Measurements from ENCODE around the gene DLG2.
"Not testable (repeated sequence)": the region's sequence is repeated elsewhere in the genome, so short reads cannot be mapped to it uniquely, and the experiment has no call there.

Gene DLG2

DNA sequence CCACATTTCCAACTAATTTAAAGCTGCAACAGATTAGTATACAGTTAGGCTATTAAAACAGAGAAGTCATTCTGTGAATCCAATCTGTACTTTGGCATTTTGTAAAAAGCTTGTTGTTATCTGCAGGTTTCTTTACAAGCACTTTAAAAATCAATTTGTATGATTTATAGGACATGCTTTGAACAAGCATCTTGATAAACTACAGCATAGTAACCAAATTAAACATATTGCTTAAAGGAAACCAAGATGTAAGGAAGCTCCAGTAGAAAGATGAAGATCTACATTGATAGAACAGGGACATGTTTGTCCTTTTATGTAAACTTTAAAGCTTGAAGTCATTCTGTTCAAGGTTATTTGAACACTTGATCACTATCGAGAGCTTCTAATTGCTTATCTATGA is 1842.7 kb downstream of the DLG2 start:
- in situ Hi-C loops (cut with HindIII; ENCODE audit: low sequenced_read_pairs) = no loop called here

DNA sequence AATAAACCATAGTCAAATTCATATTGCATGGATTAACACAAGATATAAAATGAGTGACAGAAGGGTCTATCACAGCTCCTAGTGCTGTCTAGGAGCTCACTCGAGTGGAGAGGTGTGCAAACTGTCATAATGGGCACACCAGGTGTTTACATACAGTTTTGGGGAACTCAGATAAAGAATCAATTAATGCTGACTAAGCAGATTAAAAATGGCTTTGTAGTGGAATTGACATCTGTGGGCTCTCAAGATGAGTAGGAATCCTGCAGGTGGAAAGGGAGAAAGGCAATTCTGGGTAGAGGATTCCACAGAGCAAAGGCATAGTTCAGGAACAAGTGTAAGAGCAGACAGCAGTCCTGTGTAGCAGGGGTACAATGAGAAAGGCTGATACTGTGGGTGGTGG is 1844.8 kb downstream of the DLG2 start:
- in situ Hi-C loops (cut with HindIII; ENCODE audit: low sequenced_read_pairs) = no loop called here

- in situ Hi-C loops (cut with HindIII; ENCODE audit: low sequenced_read_pairs) = no loop called here
Observed at GRCh38 chr11:83779876-83780275, 1847.3 kb downstream of the DLG2 start.

DNA sequence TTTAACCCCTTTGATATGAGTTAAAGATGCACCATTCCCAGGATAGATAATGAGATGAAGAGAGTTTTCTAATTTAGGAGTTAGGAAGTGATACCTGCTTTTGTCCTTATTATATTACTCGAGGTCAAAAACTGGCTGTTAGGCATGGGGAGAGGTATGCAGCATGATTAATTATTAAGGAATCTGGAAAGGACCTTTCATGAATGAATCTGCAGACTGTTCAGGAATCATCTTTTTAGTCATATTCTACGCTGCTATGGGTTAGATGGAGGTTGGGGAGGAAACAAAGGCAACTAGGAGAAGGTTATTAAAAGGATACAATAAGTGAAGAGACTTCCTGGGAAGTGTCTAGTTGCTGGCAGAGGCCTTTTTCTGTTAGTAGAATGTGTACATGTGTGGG is 1848.5 kb downstream of the DLG2 start:
- in situ Hi-C loops (cut with HindIII; ENCODE audit: low sequenced_read_pairs) = no loop called here

GRCh38 chr11:83773950-83774880 is 1852.9 kb downstream of the DLG2 start:
- in situ Hi-C loops (cut with HindIII; ENCODE audit: low sequenced_read_pairs) = no loop called here

DNA sequence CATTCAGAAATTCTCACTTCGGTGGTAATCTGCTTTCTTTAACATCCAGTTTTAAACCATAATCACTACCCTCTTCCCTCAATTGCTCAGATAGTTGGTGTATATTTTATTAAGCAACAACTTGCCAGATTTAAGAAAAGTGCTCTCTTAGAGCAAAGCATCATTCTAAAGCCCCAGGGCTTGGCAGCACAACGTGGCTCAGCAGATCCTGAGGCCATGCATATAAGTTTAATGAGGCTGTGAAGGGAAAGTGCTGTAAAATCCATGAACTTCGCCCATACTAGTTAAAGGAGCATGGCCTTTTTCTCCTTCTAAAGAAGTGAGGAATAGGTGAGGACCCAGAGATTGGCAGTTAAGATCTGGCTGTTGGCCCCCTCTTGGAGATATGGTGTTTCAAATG is 1858.7 kb downstream of the DLG2 start:
- in situ Hi-C loops (cut with HindIII; ENCODE audit: low sequenced_read_pairs) = no loop called here

DNA sequence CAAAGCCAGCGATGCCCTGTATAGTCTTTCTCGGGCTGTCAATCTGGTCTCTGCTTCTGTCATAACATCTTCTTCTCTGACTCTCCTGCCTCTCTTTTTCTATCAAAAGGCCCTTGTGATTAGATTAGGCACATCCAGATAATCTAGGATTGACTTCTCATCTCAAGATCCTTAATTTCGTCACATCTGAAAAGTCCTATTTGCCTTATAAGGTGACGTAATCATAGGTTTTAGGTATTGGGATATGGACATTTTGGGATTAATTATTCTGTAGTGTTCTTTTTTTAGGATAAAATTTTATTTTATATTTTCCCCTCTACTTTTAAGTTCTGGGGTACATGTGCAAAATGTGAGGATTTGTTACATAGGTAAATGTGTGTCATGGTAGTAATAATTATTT is 1860.2 kb downstream of the DLG2 start:
- in situ Hi-C loops (cut with HindIII; ENCODE audit: low sequenced_read_pairs) = no loop called here

DNA sequence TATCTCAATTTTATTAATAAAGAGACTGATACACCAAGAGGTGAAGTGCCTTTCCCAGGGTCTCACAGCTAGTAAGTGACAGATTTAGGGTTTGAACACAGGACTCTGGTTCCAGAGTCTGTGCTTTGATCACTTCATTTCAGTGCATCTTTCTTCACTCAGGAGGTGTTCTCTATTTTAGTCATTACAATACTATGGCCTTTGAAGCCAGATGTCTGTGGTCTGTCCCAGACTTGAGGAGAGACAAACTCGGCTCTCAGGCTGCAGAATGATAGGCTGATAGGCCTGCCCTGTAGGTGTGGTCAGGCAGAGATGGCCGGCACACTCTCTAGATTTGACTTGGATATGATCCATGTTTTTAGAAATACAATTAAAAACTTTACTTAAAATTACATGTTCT is 1862.5 kb downstream of the DLG2 start:
- in situ Hi-C loops (cut with HindIII; ENCODE audit: low sequenced_read_pairs) = no loop called here

GRCh38 chr11:83760932-83761331 is 1866.2 kb downstream of the DLG2 start:
- in situ Hi-C loops (cut with HindIII; ENCODE audit: low sequenced_read_pairs) = no loop called here

- in situ Hi-C loops (cut with HindIII; ENCODE audit: low sequenced_read_pairs) = no loop called here
Observed at GRCh38 chr11:83759148-83759547, 1868.0 kb downstream of the DLG2 start.

- in situ Hi-C loops (cut with HindIII; ENCODE audit: low sequenced_read_pairs) = no loop called here
Observed at GRCh38 chr11:83751041-83751440, 1876.1 kb downstream of the DLG2 start.

DNA sequence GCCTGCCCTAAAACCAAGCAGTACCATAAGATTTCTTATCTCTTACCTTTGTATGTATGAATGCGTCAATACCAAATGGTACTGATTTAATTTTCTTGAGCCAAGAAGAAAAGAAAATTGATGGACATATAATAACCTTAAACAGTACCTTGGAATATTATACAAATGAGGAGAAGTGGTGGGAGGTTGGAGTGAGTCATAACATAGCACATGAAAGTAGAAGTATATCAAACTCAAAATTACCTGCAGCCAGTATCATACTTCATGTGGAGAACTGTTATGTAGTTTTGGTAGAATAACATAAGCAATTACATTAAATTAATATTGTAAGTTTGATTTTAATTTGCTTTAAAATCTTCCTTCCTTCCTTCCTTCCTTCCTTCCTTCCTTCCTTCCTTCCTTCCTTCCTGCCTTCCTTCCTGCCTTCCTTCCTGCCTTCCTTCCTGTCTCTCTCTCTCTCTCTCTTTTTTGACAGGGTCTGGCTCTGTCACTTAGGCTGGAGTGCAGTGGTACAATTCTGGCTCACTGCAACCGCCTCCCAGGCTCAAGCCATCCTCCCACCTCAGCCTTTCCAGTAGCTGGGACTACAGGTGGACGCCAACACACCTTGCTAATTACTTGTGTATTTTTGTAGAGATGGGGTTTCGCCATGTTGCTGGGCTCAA is 1880.1 kb downstream of the DLG2 start:
- in situ Hi-C loops (cut with HindIII; ENCODE audit: low sequenced_read_pairs) = no loop called here

DNA sequence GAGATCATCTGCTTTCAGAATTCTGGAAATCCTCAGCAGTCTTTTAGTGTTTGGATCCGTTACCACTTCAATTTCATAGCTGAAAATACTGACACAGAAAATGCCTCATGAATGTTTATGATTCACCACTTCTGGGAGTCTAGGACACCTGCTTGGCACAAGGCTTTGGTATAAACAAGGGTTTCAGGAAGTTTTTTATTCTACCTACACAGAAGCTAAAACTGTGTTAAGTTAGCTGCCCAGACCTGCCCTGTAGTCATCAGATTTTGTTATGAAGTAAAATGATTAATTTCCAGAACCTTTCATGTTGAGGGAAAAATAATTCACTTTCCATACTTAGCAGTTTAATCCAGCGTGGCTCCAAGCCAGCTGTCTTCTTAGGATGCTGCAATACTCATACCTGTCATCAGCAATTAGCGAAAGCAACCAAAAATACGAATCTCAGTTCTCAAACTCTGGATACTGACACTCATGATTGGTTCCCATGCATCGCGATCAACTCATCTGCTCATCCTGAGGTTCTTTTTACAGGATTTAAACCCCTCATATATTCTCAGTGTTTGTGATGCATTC is 1882.4 kb downstream of the DLG2 start:
- in situ Hi-C loops (cut with HindIII; ENCODE audit: low sequenced_read_pairs) = no loop called here

- in situ Hi-C loops (cut with HindIII; ENCODE audit: low sequenced_read_pairs) = no loop called here
Observed at GRCh38 chr11:83736684-83737083, 1890.5 kb downstream of the DLG2 start.

- in situ Hi-C loops (cut with HindIII; ENCODE audit: low sequenced_read_pairs) = no loop called here
Observed at GRCh38 chr11:83734120-83734519, 1893.0 kb downstream of the DLG2 start.

DNA sequence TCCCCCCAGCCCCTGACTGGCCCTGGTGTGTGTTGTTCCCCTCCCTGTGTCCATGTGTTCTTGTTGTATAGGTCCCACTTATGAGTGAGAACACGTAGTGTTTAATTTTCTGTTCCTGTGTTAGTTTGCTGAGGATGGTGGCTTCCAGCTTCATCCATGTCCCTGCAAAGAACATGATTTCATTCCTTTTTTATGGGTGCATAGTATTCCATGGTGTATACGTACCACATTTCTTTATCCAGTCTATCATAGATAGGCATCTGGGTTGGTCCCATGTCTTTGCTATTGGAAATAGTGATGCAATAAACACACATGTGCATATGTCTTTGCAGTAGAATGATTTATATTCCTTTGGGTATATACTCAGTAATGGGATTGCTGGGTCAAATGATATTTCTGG is 1895.9 kb downstream of the DLG2 start:
- in situ Hi-C loops (cut with HindIII; ENCODE audit: low sequenced_read_pairs) = not testable (repeated sequence)

DNA sequence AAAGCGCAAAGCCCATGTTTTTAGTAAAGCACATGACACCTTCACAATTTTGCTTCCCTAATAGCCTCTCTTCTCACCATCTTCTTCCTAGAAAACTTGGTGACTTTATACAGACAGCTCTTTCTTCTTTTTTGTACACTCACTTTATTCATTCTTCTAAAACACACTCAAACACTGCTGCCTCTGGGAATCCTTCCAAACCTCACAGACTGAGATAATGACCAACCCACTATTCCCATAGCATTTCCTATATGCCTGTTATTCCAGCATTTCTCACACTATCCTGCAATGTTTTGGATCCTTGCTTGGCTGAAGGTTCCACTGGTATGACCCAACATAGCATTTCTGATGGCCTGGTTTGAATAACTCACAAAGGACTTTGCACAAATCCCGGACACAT is 1898.9 kb downstream of the DLG2 start:
- in situ Hi-C loops (cut with HindIII; ENCODE audit: low sequenced_read_pairs) = no loop called here

DNA sequence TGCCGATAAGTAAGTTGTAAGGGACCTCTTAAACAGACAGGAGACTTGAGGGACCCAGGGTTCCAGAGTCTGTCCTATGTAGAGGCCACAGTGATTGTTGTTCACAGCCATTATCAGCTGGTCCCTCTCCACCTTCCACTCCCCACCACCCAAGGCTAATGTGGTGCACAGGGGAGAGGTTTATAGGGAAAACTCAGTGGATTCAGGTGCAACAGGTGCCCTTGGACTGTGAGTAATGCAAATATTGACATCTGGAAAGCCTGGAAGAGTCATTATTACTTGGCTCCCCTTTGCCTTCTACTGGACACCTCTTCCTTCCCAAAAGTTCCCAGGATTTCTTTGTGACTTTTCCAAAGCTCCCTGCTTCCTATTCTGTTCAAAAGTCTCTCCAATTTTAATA is 1899.9 kb downstream of the DLG2 start:
- in situ Hi-C loops (cut with HindIII; ENCODE audit: low sequenced_read_pairs) = no loop called here

- in situ Hi-C loops (cut with HindIII; ENCODE audit: low sequenced_read_pairs) = no loop called here
Observed at GRCh38 chr11:83726316-83726715, 1900.8 kb downstream of the DLG2 start.

DNA sequence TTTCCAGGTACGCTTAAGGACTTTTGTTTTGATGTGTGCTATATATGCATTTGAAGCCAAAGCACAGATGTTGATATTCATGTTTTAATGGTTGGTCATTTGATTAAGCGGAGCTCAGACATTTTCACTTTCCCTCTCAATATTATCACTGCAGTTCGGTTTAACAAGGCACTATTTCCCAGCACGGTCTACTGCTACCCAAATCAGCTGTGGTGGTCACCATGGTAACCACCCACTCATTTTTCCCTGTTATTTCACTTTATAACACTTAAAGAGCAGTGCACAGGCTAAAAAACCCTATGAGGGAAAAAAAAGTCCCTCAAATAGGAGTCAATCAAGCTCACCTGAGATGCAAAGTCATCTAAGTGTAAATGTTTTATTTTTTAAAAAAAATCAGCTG is 1901.4 kb downstream of the DLG2 start:
- in situ Hi-C loops (cut with HindIII; ENCODE audit: low sequenced_read_pairs) = no loop called here

- in situ Hi-C loops (cut with HindIII; ENCODE audit: low sequenced_read_pairs) = no loop called here
Observed at GRCh38 chr11:83725269-83725560, 1901.9 kb downstream of the DLG2 start.

DNA sequence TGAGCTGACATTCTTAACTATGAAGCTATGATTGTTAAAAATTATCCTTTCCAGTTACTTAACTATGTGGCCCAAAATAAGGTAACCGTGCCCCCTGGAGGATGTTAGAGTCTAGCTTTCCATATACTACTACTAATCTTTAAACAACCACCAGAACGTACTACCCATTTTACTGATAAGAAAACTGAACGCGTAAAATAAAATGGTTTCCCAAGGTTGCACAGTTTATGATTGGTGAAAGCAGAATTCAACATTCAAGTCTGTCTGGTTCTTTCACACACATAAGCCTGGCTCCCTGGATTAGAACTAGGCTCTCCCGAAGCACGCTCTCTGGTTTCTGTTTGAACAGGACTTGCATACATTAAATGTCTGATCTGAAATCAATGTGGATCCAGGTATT is 1903.1 kb downstream of the DLG2 start:
- in situ Hi-C loops (cut with HindIII; ENCODE audit: low sequenced_read_pairs) = no loop called here

All from DLD1 (cell line).